ENCODE data around the gene PEX14. TPM values are rescaled to one million over a fixed set of nuclear protein-coding genes. Genes with fewer than 3 reads are reported as not detected.

PEX14 gene
- total RNA-seq, 1 experiment from 2014 or later = 21.5 TPM

- no peaks in the 10 kb centered on the region for H3K27me3 ChIP-seq
- H3K9me3 ChIP-seq = no peaks in the 10 kb centered on the region
- H3K36me3 ChIP-seq = peaks cover 4% of the 10 kb centered on the region; the same call in 1 of the 2 replicates
- DNase-seq = no peak
- H3K4me3 ChIP-seq = no peak overlapping the region
These were observed 158.7 kb downstream of the PEX14 start for GRCh38 chr1:10633416-10633815.

DNA sequence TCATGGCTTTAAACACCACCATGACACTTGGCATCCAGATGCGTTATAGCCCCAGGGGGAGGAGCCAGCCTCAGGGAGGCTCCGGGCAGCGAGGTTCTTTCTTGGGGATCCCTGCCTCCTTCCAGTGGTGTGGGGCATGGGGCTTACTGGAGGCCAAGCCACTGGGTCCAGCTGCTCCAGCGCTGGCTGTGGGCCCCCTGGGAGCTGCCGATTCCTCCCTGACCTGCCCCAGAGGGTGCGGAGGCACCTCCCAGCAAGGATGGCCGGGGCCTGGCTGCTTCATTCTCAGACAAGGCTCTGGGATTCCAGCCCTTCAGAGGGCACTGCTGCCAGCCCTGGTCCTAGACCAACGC, 159.3 kb downstream of the PEX14 start:
- Histone ChIP-seq H3K9me3 (no peaks in the 10 kb centered on the region), H3K36me3 (peaks cover 4% of the 10 kb centered on the region; the same call in 1 of the 2 replicates), H3K4me3 (no peak overlapping the region), H3K27me3 (no peaks in the 10 kb centered on the region)
- no peak for DNase-seq

- peak; percentile 91 for DNase-seq
- Histone ChIP-seq H3K4me3 (no peak overlapping the region), H3K9me3 (no peaks in the 10 kb centered on the region), H3K27me3 (no peaks in the 10 kb centered on the region), H3K36me3 (peaks cover 4% of the 10 kb centered on the region; the same call in 1 of the 2 replicates)
These were observed 159.8 kb downstream of the PEX14 start for GRCh38 chr1:10634428-10635084.

GRCh38 chr1:10635085-10635896, 160.5 kb downstream of the PEX14 start:
- Histone ChIP-seq H3K36me3 (peaks cover 4% of the 10 kb centered on the region; the same call in 1 of the 2 replicates), H3K9me3 (no peaks in the 10 kb centered on the region), H3K4me3 (no peak overlapping the region), H3K27me3 (no peaks in the 10 kb centered on the region)
- peak; percentile 88 for DNase-seq

DNA sequence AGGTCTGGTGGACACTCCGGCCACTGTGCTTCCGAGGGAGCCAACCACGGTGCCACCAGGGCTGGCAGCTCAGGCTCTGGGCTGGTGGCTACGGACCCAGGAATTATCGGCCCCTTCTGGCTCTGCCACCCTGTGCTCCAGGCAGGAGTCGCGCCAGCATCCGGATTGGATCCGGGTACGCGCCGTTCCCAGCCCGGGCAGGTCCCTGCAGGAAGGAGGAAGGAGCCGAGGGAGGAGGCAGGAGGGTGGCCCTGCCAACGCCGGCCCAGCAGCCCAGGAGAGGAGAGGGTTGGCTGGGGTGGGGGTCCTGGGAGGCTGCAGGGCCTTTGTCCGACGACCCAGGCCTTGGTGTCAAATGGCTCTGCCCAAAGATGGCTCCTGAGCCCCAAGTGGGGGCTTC, 161.2 kb downstream of the PEX14 start:
- peaks cover 4% of the 10 kb centered on the region; the same call in 1 of the 2 replicates for H3K36me3 ChIP-seq
- no peak for DNase-seq
- no peaks in the 10 kb centered on the region for H3K27me3 ChIP-seq
- H3K4me3 ChIP-seq = no peak overlapping the region
- H3K9me3 ChIP-seq = no peaks in the 10 kb centered on the region

DNA sequence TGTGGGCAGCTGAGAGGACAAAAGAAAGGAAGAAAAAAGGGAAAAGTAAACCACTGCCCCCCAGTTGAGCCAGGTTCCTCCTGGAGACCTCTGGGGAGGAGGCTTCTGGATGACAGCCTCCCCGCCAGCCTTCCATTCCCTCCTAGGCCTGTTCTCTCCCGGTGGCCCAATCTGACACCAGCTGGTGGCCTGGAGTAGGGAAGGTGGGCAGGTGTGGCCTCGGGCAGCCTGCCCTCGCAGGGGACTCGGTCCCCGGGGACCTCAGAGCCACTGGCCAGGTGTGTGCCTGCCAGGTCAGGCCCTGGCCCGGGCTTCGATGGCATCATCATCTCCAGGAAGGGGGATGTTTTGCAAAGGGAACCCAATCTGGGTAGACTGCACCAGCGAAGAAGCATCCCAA, 162.7 kb downstream of the PEX14 start:
- no peak for DNase-seq
- no peaks in the 10 kb centered on the region for H3K27me3 ChIP-seq

DNA sequence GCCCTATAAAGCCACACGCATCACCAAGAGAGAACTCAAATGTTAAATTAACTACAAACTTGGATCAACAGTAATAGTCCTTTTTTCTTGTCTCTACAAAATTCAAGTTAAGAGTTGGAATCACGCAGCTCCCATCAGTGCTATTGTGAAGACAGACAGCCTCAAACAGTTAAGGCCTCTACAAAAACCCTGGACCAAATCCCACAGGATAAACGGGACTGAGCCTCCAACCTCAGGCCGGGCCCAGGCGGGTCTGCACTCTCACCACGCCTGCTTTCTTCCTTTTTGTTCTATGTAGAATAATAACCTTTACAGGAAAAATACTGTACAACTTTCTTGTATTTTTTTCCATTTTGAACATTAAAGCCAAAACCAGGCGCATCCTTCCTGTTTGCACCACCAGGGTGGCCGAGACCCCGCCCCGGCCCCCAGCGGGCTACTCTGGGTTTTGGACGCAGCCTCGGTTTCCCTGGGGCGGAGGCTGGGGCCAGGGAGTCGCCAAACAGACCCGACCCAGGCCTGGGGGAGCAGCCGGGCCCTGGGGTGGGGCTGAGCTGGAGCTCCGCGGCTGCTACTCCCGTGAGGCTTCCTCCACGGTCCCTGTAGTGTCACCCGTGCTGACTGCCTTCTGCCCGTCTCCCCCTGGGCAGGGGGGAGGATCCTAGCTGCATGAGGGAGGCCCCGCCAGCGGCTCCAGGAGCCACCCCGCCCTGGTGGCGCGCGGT, 163.2 kb downstream of the PEX14 start:
- H3K36me3 ChIP-seq = peaks cover 4% of the 10 kb centered on the region; the same call in 1 of the 2 replicates
- no peak for DNase-seq
- no peaks in the 10 kb centered on the region for H3K9me3 ChIP-seq
- H3K27me3 ChIP-seq = no peaks in the 10 kb centered on the region
- no peak overlapping the region for H3K4me3 ChIP-seq

More for the DNA sequence above, 162.7 kb downstream of the PEX14 start:
- no peak overlapping the region for H3K4me3 ChIP-seq
- H3K9me3 ChIP-seq = no peaks in the 10 kb centered on the region
- peaks cover 4% of the 10 kb centered on the region; the same call in 1 of the 2 replicates for H3K36me3 ChIP-seq

DNA sequence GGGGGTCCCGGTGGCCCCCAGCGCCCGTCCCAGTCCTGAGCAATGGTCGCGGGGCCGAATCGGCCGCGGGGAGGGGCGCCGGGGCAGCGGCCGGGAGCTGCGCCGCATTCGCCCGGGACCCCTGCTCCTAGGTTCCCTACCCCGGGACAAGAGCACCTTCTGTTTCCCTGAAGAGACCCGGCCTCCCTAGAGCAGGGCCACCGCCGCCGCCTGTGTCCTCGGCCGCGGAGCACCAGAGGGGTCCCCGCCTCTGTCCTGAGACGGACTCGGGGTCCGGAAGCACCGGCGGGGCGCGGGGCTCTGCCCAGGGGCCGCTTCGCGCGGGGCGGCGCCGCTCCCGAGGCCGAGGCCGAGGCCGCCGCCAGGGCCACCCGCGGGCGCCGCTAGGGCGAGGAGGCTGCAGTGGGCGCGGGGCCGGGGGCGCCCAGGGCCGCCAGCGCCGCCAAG, 163.8 kb downstream of the PEX14 start:
- Histone ChIP-seq H3K27me3 (no peaks in the 10 kb centered on the region), H3K9me3 (no peaks in the 10 kb centered on the region), H3K4me3 (no peak overlapping the region), H3K36me3 (peaks cover 4% of the 10 kb centered on the region; the same call in 1 of the 2 replicates)
- no peak for DNase-seq

- no peak for DNase-seq
- Histone ChIP-seq H3K9me3 (no peaks in the 10 kb centered on the region), H3K4me3 (no peak overlapping the region), H3K27me3 (no peaks in the 10 kb centered on the region), H3K36me3 (peaks cover 2% of the 10 kb centered on the region; the same call in 1 of the 2 replicates)
These were observed 164.4 kb downstream of the PEX14 start for GRCh38 chr1:10639011-10639774.

DNA sequence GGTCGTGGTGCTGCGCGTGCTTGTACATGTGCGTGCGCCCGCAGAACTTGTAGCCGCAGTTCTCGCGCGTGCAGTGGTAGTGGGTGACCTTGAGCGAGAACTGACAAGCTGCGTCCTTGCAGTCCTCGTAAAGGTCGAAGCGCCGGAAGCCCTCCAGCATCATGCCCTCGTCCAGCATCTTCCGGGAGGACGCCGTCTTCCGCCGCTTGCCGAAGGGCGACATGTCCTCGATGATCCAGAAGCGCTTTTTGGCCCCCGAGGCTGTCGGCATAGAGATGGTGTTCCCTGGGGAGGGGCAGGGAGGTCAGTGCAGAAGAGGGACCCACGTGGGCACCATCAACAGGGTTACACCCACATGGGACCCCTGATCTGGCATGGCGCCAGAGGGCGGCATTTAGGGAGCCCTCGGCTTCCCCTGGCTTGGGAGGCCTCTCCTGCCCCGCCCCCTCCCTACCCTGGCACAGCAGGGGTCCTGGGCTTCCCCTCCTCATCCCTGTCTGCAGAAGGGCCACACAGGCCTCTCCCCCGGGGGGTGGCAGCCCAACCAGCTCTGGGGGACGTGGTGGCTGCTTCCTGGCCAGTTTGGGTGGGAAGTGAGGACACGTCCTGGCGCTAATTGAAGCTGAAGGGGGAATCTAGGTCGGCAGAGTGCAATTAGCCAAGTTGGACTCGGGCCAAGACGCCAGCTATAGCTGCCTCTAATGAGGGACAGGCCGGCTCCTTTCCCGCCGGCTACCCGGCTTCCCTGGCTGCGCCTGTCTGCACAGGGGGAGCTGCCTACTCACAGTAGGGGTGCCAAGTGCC, 165.2 kb downstream of the PEX14 start:
- no peaks in the 10 kb centered on the region for H3K27me3 ChIP-seq
- H3K36me3 ChIP-seq = no peaks in the 10 kb centered on the region
- no peaks in the 10 kb centered on the region for H3K9me3 ChIP-seq
- DNase-seq = no peak
- no peak overlapping the region for H3K4me3 ChIP-seq

- H3K4me3 ChIP-seq = no peak overlapping the region
- no peak for DNase-seq
- no peaks in the 10 kb centered on the region for H3K36me3 ChIP-seq
- H3K27me3 ChIP-seq = no peaks in the 10 kb centered on the region
- H3K9me3 ChIP-seq = no peaks in the 10 kb centered on the region
These were observed 166.2 kb downstream of the PEX14 start for GRCh38 chr1:10640843-10641553.

GRCh38 chr1:10641976-10642375, 167.2 kb downstream of the PEX14 start:
- DNase-seq = no peak
- Histone ChIP-seq H3K27me3 (no peaks in the 10 kb centered on the region), H3K4me3 (no peak overlapping the region), H3K36me3 (no peaks in the 10 kb centered on the region), H3K9me3 (no peaks in the 10 kb centered on the region)

DNA sequence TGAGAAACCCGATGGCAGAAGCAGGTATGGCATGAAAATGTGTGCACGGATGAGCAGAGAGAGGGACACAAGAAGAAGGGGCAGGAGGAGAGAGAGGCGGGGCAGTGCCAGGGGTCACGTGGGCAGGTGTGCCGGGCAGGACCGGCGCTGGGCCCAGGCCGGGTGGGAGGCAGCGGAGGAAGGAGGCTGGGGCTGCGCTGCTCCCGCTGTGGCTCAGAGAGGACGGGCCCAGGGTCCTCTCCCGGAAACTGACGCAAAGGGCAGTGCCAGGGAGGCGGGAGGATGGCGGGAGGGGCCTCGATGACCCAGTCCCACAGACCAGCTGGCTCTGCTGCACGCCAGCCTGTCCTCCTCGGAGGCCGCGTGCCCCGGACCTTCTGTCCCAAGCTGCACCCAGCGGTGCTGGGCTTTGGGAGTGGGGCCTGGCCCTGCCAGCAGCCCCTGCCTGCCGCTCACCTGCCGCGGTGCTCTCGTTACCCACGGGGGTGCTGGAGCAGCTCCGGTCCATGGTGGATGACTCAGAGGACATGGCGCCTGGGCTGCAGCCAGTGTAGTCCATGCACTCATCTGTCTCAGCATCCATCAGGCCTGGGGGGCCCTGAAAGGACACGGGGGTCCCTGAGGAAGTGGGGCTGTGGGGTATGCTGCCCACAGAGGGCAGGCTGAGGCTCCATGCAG, 167.8 kb downstream of the PEX14 start:
- Histone ChIP-seq H3K4me3 (no peak overlapping the region), H3K9me3 (no peaks in the 10 kb centered on the region), H3K36me3 (no peaks in the 10 kb centered on the region), H3K27me3 (no peaks in the 10 kb centered on the region)
- no peak for DNase-seq

- Histone ChIP-seq H3K27me3 (no peaks in the 10 kb centered on the region), H3K9me3 (no peaks in the 10 kb centered on the region), H3K4me3 (no peak overlapping the region), H3K36me3 (no peaks in the 10 kb centered on the region)
- DNase-seq = no peak
These were observed 169.0 kb downstream of the PEX14 start for GRCh38 chr1:10643607-10644306.

Data from MG63 (cell line).